ENCODE measurements around the gene DPP10.

DPP10 gene

GRCh38 chr2:114580691-114581090, 138.2 kb downstream of the DPP10 start:
- in situ Hi-C loops (cut with HindIII; ENCODE audit: low sequenced_read_pairs): no loop called here

- in situ Hi-C loops (cut with HindIII; ENCODE audit: low sequenced_read_pairs): no loop called here
These were observed 155.9 kb downstream of the DPP10 start for GRCh38 chr2:114598329-114598728.

- in situ Hi-C loops (cut with HindIII; ENCODE audit: low sequenced_read_pairs): no loop called here
These were observed 166.8 kb downstream of the DPP10 start for GRCh38 chr2:114609203-114609602.

GRCh38 chr2:114609801-114610200, 167.4 kb downstream of the DPP10 start:
- in situ Hi-C loops (cut with HindIII; ENCODE audit: low sequenced_read_pairs): no loop called here

GRCh38 chr2:114610677-114611076, 168.2 kb downstream of the DPP10 start:
- in situ Hi-C loops (cut with HindIII; ENCODE audit: low sequenced_read_pairs): no loop called here

GRCh38 chr2:114614592-114614991, 172.2 kb downstream of the DPP10 start:
- in situ Hi-C loops (cut with HindIII; ENCODE audit: low sequenced_read_pairs): no loop called here

GRCh38 chr2:114628481-114628880, 186.0 kb downstream of the DPP10 start:
- in situ Hi-C loops (cut with HindIII; ENCODE audit: low sequenced_read_pairs): no loop called here

GRCh38 chr2:114631146-114631545, 188.7 kb downstream of the DPP10 start:
- in situ Hi-C loops (cut with HindIII; ENCODE audit: low sequenced_read_pairs): no loop called here

GRCh38 chr2:114642166-114642770, 199.8 kb downstream of the DPP10 start:
- in situ Hi-C loops (cut with HindIII; ENCODE audit: low sequenced_read_pairs): no loop called here

- in situ Hi-C loops (cut with HindIII; ENCODE audit: low sequenced_read_pairs): no loop called here
These were observed 200.6 kb downstream of the DPP10 start for GRCh38 chr2:114642988-114643553.

- in situ Hi-C loops (cut with HindIII; ENCODE audit: low sequenced_read_pairs): no loop called here
These were observed 209.5 kb downstream of the DPP10 start for GRCh38 chr2:114651933-114652332.

- in situ Hi-C loops (cut with HindIII; ENCODE audit: low sequenced_read_pairs): no loop called here
These were observed 217.4 kb downstream of the DPP10 start for GRCh38 chr2:114659880-114660279.

- in situ Hi-C loops (cut with HindIII; ENCODE audit: low sequenced_read_pairs): no loop called here
These were observed 219.8 kb downstream of the DPP10 start for GRCh38 chr2:114661971-114662939.

- in situ Hi-C loops (cut with HindIII; ENCODE audit: low sequenced_read_pairs): no loop called here
These were observed 226.0 kb downstream of the DPP10 start for GRCh38 chr2:114668415-114668814.

GRCh38 chr2:114683251-114683650, 240.8 kb downstream of the DPP10 start:
- in situ Hi-C loops (cut with HindIII; ENCODE audit: low sequenced_read_pairs): no loop called here

- in situ Hi-C loops (cut with HindIII; ENCODE audit: low sequenced_read_pairs): no loop called here
These were observed 242.0 kb downstream of the DPP10 start for GRCh38 chr2:114684403-114684802.

- in situ Hi-C loops (cut with HindIII; ENCODE audit: low sequenced_read_pairs): no loop called here
These were observed 242.7 kb downstream of the DPP10 start for GRCh38 chr2:114685102-114685501.

- in situ Hi-C loops (cut with HindIII; ENCODE audit: low sequenced_read_pairs): no loop called here
These were observed 245.8 kb downstream of the DPP10 start for GRCh38 chr2:114688241-114688640.

- in situ Hi-C loops (cut with HindIII; ENCODE audit: low sequenced_read_pairs): no loop called here
These were observed 256.1 kb downstream of the DPP10 start for GRCh38 chr2:114698520-114698919.

GRCh38 chr2:114699423-114699944, 257.0 kb downstream of the DPP10 start:
- in situ Hi-C loops (cut with HindIII; ENCODE audit: low sequenced_read_pairs): no loop called here

GRCh38 chr2:114700440-114700839, 258.0 kb downstream of the DPP10 start:
- in situ Hi-C loops (cut with HindIII; ENCODE audit: low sequenced_read_pairs): no loop called here
